ENCODE results near the gene LASP1NB.

LASP1NB gene

DNA sequence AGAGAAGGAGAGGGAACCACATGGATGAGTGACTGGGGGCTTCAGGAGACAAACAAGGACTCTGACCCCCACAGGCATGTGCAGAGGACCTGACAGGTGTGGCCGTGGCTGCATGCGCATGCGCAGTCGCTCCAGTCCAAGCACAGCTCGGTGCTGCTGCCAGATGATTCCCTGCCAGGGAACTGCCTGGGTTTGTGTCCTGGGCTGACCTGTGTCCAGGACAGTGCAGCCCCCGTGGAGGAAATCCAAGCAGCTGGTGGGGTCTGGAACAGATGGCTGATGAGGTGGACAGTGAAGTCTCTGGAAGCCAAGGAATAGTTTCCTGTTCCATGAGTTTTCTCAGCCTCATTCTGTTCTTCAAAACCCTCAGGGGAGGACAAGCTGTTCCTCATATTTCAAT, 28.2 kb upstream of the LASP1NB start:
- TF ChIP-seq, protein P1, sequence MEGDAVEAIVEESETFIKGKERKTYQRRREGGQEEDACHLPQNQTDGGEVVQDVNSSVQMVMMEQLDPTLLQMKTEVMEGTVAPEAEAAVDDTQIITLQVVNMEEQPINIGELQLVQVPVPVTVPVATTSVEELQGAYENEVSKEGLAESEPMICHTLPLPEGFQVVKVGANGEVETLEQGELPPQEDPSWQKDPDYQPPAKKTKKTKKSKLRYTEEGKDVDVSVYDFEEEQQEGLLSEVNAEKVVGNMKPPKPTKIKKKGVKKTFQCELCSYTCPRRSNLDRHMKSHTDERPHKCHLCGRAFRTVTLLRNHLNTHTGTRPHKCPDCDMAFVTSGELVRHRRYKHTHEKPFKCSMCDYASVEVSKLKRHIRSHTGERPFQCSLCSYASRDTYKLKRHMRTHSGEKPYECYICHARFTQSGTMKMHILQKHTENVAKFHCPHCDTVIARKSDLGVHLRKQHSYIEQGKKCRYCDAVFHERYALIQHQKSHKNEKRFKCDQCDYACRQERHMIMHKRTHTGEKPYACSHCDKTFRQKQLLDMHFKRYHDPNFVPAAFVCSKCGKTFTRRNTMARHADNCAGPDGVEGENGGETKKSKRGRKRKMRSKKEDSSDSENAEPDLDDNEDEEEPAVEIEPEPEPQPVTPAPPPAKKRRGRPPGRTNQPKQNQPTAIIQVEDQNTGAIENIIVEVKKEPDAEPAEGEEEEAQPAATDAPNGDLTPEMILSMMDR (IDR thresholded peaks at IDR 0.05; ENCODE audit: control insufficient read depth, extremely low read depth, insufficient read depth), result no peak
- no peak for DNase-seq (ENCODE audit: low read depth)
- H3K4me3 ChIP-seq (ENCODE audit: low read depth, low read length), result no peak overlapping the region

GRCh38 chr17:38897671-38898290, 27.6 kb upstream of the LASP1NB start:
- TF ChIP-seq, protein P1 (IDR thresholded peaks at IDR 0.05; ENCODE audit: control insufficient read depth, extremely low read depth, insufficient read depth), result no peak
- DNase-seq (ENCODE audit: low read depth), result no peak
- no peak overlapping the region for H3K4me3 ChIP-seq (ENCODE audit: low read depth, low read length)

- no peak for DNase-seq (ENCODE audit: low read depth)
- TF ChIP-seq, protein P1 (IDR thresholded peaks at IDR 0.05; ENCODE audit: control insufficient read depth, extremely low read depth, insufficient read depth), result no peak
- H3K4me3 ChIP-seq (ENCODE audit: low read depth, low read length), result no peak overlapping the region
Observed at GRCh38 chr17:38898291-38898679, 27.1 kb upstream of the LASP1NB start.

DNA sequence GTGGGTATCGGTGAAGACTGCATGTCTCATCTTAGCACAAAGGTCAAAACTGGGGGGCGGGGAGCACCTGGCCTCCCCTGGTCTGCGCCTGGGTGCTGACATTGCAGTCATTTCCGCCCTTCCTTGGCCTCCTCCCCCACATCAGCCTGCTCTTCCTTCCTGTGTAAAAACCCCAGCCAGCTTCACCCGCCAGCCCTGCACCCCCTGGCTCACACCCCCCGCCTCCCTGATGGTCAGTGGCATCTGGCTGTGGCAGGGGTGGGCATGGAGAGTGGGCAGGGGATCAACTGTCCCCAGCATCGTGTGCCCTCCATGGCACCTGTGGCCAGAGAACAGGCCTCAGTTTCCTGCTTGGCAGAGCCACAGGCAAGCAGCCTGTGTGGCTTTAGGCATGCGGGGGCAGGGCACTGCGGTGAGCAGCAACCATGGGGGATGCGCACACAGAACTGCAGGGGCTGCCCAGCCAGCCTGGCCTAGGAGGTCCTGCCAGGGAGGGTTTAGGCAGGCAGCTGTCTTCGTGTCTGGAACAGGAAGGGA, 26.5 kb upstream of the LASP1NB start:
- TF ChIP-seq, protein P1 (IDR thresholded peaks at IDR 0.05; ENCODE audit: control insufficient read depth, extremely low read depth, insufficient read depth), result no peak
- no peak overlapping the region for H3K4me3 ChIP-seq (ENCODE audit: low read depth, low read length)
- no peak for DNase-seq (ENCODE audit: low read depth)

DNA sequence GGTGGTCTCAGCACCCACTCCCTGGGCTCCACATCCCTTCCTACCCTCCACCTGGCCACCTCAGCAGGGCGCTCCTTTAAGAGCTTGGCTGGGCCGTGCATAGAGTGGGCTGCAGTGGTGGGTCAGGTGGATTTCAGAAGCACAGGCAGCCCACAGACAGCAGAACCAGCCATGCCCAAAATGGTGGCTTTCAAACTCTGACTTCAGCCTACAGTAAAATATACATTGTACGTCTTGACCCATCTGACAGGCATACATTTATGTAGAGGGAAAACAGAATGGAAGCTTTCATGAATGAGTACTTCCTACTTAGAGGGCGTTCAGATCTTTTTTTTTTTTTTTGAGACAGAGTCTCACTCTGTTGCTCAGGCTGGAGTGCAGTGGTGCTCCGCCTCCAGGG, 26.0 kb upstream of the LASP1NB start:
- no peak for DNase-seq (ENCODE audit: low read depth)

DNA sequence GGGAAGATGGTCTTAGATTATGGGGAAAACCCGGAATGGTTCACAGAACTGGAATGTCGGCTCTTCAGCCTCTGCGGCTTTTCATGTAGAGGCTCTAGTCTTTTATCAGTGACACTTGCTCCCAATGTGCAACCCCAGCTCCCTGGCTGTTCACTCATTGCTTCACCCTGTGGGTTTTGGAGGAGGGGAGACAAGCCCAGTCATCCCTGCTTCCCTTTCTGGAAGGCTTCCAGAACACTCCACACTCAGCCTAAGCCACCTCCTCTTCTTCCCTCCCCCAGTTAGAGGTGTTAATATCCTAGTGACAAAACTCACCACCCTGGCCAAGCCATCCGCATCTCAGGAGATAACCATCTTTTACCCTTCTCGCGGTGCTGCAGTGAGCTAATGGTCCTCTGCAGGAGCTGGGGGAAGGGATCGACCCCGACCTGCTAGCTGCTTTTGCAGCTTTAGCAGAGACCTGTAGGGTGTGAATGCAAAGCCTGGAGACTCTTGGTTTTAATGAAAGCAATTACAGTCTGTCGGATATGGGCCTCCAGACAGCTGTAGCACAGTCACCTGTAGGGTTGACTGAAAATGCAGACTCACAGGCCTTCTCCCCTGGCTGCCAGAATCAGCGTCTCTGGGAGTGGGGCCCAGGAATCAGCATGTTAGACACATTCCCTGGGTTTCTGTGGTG, 24.3 kb upstream of the LASP1NB start:
- no peak overlapping the region for H3K4me3 ChIP-seq (ENCODE audit: low read depth, low read length)
- no peak for DNase-seq (ENCODE audit: low read depth)
- TF ChIP-seq, protein P1 (IDR thresholded peaks at IDR 0.05; ENCODE audit: control insufficient read depth, extremely low read depth, insufficient read depth), result no peak

More for the DNA sequence above, 26.0 kb upstream of the LASP1NB start:
- TF ChIP-seq, protein P1 (IDR thresholded peaks at IDR 0.05; ENCODE audit: control insufficient read depth, extremely low read depth, insufficient read depth), result no peak
- H3K4me3 ChIP-seq (ENCODE audit: low read depth, low read length), result no peak overlapping the region

All from LNCaP clone FGC (cell line).